Lung microvascular endothelial cell (primary cell): Measurements from ENCODE around the gene RRAGA. TPM values are rescaled to one million over a fixed set of nuclear protein-coding genes. Genes with fewer than 3 reads are reported as not detected.
"Not testable (repeated sequence)": the region's sequence is repeated elsewhere in the genome, so short reads cannot be mapped to it uniquely, and the experiment has no call there.

Source experiments
- DNase-seq, 2 donors: peaks; one replicate each; pipeline versions ENCODE4 v3.0.0 to v3.0.0-alpha.2; 2010; ENCODE audit warnings: low read depth in 2 of 2
- total RNA-seq: library from RNA; depleted of rRNA; stranded (reverse); fragments of >200 nt; gene quantifications from 2 replicates; pipeline ENCODE4 v1.2.1, GENCODE V29; 2014

The RRAGA gene, protein sequence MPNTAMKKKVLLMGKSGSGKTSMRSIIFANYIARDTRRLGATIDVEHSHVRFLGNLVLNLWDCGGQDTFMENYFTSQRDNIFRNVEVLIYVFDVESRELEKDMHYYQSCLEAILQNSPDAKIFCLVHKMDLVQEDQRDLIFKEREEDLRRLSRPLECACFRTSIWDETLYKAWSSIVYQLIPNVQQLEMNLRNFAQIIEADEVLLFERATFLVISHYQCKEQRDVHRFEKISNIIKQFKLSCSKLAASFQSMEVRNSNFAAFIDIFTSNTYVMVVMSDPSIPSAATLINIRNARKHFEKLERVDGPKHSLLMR
- total RNA-seq, result 35.7 and 53.0 TPM in 2 replicates

DNA sequence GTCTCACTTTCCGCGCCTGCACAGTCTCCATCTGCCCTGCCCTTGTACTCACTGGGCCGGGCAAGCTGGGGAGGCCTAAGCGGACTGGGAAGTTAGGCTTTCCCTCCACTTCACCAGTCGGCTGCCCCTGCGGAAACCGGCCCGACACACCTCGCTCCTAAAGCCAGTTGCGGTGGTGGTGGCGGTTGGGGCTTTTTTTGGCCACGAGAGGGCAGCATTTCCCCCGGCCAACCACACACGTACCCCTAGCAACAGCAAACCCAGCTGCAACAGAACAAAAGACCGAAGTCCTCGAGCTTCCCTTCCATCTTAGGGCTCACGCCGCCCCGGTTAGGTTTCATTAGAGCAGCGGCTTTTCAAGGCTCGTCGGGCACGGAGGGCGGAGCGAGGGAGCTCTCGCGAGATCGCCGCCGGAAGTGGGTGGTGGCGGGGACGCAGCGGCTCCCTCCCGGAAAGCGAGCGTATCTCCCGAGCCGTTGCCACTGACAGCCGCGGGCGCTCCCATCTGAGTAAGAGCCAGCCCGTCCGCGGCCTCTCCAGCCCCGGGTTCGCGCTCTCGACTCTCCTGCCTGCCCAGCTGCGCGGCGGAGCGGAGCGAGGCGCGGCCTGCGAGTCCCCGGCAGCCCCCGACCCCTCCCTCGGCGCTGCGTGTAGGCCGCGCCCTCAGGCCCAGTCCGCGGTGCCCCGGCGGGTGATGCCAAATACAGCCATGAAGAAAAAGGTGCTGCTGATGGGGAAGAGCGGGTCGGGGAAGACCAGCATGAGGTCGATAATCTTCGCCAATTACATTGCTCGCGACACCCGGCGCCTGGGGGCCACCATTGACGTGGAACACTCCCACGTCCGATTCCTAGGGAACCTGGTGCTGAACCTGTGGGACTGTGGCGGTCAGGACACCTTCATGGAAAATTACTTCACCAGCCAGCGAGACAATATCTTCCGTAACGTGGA, at the start of gene RRAGA:
RRAGA (plus strand) TSS at position 462 of the 951 bp plus-strand sequence; CDS start at position 695, 233 bp downstream.
- DNase-seq, result peak; percentile 96 to 97

DNA sequence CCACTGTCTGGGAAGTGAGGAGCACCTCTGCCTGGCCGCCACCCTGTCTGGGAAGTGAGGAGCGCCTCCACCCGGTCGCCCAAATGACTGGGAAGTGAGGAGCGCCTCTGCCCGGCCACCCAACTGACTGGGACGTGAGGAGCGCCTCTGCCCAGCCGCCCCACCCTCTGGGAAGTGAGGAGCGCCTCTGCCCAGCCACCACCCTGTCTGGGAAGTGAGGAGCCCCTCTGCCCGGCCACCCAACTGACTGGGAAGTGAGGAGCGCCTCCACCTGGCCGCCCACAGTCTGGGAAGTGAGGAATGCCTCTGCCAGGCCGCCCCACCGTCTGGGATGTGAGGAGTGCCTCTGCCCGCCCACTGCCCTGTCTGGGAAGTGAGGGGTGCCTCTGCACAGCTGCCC, 49.1 kb upstream of the RRAGA start:
- DNase-seq, result no peak

DNA sequence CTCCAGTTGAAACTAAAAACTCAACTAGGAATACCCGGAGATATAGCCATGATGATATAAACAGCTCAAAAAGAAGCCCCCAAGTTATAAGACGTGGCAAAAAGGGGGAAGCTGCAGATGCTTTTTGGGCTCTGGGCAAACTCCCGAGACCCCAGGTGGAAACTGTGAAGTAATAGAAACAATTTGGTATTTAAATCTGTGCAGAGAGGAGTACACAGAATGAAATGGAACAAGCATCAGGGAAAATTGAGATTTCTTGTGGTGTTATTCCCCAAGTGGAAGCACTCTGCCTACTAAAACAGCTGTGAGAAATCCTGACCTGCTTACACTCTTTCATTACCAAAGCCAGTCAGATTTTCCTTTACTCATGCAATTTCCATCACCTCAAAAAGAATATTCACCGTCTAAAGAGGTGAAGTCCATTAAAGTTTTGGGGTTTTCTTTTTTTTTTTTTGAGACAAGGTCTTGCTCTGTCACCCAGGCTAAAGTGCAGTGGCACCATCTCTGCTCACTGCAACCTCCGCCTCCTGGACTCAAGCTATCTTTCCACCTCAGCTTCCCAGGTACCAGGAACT, 39.7 kb upstream of the RRAGA start:
- no peak for DNase-seq

DNA sequence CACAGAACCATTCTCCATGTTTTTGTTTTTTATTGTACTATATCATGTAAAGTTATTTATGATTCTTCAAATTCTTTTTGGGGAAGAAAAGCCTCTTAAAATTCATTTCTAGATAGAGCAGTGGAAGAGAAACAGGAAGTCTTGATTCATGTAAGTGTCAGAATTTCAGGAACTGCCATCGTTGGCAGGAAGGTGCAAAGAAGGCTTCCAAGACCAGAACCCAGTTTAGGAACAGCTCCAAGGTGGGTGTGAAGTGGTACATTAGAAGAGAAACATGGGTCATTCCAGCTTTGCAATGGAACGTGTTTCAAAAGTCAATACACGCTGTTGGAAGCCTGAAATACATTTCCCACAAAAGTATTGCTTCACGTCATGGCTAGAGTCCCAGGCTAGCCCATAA, 31.0 kb upstream of the RRAGA start:
- no peak for DNase-seq

DNA sequence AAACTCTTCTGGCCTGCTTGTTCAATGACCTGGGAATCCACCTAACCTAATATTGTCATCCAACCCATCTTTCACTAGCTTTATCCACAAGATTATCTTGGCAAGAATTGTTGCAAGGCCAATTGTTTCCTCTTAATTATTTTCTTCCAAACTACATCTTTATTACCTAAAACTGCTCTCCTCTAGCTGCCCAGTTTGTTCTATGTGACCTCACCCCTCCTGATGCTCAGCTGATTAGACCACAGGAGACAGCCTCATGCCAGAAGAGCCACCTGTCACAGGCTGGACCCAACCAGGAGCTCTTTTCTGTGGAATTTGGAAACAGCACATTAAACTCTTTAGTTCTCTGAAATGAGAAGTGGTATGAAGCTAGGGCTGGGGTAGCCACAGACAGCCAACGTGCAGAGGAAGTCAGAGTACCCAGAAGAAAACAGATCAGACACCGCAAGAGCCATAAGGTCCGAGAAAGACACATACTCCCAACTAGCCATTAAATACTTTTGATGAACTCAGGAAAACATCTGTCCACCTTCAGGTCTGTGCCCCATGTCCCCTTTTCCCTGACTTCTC, 28.3 kb upstream of the RRAGA start:
- no peak for DNase-seq

DNA sequence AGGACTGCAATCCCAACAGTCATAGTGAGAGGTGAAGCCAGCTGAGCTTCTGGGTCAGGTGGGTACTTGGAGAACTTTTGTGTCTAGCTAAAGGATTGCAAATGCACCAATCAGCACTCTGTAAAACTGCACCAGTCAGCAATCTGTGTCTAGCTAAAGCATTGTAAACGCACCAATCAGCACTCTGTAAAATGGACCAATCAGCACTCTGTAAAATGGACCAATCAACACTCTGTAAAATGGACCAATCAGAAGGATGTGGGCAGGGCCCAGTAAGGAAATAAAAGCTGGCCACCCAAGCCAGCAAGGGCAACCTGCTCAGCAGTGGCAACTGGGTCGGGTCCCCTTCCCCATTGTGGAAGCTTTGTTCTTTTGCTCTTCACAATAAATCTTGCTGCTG, 27.6 kb upstream of the RRAGA start:
- not testable (repeated sequence) for DNase-seq

DNA sequence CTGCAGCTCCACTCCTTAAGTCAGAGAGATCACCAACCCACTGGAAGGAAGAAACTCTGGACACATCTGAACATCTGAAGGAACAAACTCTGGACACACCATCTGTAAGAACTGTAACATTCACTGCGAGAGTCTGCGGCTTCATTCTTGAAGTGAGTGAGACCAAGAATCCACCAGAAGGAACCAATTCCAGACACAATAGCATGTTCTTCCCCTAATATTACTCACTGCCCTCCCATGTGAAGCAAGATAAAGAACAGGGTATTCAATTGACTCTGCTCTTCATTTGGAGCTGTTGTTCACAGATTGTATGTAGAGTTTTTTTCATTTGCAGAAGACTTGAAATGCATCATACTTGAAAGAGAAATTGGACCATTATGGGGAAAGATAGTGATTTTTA, 27.0 kb upstream of the RRAGA start:
- no peak for DNase-seq

DNA sequence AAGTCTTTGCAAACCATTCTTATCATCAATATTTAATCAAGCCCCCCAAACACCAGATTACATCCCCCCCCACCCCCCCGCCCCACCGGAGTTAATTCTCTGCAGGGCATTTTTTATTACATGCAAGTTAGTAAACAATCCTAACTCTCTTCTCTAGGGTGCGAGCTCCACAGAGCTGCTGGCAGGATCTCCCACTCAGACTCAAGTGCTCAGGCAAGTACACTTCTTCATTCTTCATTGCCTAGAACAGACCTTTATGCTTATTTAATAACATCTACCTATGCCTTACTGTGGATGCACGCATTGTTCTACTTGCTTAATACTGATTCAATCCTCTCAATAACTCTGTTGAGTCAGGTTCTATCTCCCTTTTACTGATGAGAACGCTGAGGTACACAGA, 26.1 kb upstream of the RRAGA start:
- DNase-seq, result no peak

DNA sequence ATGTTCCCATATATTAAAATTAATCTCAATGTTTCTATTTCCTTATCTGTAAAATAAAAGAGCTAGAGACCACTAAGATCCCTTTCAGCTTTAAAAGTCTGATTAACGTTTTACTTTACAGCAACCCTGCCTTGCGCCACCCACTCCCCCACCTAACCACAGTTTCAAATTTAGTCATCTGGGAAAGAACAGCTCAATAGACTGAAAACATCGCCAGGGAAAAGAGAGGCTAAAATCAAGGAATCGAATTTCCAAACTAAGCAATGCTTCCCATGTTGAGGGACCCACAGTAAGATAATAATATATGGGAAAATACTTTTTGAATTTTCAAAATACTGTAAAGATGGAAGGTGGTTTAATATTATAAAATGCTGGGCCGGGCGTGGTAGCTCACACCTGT, 22.9 kb upstream of the RRAGA start:
- no peak for DNase-seq

DNA sequence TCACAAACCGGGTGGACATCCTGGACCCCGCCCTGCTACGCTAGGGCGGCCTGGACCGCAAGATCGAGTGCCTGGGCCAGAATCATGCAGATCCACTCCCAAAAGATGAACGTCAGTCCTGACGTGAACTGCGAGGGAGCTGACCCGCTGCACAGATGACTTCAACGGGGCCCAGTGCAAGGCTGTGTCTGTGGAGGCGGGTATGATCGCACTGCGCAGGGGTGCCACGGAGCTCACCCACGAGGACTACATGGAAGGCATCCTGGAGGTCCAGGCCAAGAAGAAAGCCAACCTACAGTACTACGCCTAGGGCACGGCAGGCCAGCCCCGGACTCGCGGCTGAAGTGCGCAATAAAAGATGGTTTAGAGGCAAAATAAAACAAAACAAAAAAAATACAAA, 21.4 kb upstream of the RRAGA start:
- no peak for DNase-seq

DNA sequence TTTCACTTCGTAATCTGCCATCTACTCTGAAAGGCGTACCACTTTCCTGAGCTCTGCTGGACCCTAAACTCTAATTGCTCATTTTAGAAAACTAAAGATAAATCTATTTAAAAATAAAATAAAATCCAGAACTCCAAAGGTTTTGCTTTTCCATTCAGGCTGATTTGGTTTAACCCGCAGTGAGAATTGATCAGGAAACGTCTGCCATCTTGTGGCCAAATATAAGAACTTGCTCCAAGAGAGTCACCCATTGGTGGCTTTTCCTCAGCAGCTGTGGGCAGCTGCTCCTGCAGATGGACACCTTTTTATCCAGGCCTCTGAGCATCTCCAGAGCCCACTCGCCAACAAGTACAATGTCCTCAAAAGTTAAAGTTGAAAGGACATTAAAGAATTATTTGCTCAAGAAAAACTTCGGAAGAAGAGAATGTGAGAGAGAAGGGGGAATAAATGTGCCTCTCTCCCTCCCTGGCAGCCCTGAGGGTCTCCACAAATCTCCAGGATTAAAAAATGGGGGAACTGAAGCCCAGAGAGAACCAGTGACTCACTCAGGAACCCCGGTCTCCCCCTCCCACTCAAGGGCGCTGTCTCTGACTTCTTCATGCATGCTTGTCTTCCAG, 20.3 kb upstream of the RRAGA start:
- peak; percentile 77 to 83 for DNase-seq

DNA sequence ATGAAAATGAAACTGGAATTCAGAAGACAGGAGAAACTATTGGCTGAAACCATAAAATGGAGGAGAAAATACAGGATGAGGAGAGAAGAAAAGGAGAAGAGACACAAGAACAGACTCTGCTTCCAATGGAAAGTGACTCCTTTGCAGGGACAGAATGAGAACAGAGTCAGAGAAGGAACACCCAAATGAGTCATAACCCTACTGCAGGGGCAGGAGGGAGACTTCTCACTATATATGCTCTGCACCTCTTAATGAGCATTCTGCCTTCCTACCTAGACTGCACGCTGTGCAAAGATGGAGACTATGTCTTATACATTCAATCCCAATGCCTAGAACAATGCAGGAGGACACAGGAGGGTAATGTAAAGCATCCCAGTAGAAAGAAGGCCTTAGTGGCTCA, 18.3 kb upstream of the RRAGA start:
- DNase-seq, result no peak

DNA sequence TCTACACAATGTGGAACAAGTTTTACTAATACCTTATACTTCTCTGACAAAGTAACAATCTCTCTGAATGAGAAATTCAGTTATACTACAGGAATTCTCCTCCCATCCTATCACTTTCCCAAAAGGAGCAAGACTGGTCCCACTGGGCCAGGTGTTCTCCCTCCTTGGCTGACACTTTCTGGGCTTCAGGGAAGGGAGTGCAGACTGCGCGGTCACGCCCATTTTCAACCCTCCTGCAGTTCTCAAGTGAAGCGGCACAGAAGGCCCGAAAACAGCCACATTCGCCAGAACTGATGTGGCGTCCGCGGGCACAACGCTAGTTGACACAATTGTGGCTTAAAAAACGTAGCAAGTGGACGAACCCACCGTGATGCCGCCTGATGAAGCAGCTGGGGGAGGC, 16.8 kb upstream of the RRAGA start:
- no peak for DNase-seq

DNA sequence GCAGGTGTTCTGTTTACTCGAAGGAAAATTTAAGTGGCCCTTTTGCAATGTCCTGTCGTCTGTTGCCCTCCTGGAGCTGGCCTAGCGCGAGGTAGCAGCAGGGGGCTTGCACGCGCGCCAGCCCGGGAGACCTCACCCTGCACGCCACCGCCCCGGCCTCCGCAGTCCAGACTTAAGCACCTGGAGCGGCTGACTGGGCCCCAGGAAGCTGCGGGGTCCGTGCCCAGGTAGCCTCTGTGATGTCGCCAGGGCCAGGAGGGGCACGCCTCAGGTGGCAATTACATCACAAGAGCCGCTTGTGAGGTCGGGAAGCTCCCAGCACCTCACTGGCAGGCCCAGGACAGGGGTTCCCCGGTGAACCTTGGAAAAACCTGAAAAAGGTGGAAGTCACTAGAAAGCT, 16.2 kb upstream of the RRAGA start, which contains the start of gene SAXO1:
SAXO1 (minus strand) TSS at position 195 of the 400 bp plus-strand sequence. CDS start 301 bp downstream, outside the sequence.
- no peak for DNase-seq

DNA sequence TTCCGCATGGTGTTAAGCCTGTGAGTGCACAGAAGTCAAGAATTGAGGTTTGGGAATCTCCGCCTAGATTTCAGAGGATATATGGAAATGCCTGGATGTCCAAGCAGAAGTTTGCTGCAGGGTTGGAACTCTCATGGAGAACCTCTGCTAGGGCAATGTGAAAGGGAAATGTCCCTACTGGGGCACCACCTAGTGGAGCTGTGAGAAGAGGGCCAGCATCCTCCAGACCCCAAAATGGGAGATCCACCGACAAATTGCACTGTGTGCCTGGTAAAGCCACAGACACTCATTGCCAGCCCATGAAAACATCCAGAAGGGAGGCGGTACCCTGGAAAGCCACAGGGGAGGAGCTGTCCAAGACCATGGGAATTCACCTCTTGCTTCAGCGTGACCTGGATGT, 12.6 kb upstream of the RRAGA start:
- DNase-seq, result no peak

DNA sequence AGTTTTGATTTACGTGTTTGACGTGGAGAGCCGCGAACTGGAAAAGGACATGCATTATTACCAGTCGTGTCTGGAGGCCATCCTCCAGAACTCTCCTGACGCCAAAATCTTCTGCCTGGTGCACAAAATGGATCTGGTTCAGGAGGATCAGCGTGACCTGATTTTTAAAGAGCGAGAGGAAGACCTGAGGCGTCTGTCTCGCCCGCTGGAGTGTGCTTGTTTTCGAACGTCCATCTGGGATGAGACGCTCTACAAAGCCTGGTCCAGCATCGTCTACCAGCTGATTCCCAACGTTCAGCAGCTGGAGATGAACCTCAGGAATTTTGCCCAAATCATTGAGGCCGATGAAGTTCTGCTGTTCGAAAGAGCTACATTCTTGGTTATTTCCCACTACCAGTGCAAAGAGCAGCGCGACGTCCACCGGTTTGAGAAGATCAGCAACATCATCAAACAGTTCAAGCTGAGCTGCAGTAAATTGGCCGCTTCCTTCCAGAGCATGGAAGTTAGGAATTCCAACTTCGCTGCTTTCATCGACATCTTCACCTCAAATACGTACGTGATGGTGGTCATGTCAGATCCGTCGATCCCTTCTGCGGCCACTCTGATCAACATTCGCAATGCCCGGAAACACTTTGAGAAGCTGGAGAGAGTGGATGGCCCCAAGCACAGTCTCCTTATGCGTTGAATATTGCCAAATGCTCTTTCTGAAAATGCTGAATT, 850 bp downstream of the RRAGA start:
- peak in 1 of 2 donors; percentile 40 for DNase-seq

DNA sequence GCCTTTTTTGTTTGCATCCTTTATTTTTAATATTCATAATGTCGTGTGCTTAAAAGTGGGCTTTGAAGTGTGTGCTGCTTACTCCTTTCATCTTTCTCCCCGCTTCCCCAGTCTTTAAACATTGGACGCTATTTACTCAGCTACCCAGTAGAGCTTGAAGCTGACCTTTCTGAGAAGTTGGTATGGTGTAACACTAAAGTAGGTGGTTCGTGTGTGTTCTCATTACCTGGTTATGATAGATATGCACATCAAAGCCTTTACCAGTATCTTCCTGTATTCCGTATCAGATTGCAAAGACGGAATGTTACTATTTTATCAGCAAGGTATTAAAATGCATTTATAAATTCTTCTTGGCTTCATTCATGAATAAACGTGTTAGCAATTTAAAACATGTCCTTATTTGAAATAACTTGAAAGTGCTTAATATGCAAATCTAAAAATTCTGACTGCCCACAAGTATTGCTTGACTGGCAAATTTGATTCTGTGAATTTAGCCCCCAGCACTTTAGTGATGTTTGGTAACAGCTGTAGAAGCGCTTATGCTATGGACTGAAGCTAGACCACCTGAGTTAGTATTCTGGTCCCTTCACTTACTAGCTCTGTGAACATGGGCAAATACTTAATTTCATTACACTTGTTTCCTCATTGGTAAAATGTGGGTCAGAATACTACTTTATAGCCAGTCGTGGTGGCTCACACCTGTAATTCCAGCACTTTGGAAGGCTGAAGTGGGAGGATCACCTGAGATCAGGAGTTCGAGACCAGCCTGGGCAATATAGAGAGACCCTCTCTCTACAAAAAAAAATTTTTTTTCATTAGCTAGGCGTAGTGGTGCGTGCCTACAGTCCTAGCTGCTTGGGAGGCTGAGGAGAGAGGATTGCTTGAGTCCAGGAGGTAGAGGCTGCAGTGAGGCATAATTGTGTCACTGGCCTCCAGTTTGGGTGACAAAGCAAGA, 1.7 kb downstream of the RRAGA start:
- no peak for DNase-seq

DNA sequence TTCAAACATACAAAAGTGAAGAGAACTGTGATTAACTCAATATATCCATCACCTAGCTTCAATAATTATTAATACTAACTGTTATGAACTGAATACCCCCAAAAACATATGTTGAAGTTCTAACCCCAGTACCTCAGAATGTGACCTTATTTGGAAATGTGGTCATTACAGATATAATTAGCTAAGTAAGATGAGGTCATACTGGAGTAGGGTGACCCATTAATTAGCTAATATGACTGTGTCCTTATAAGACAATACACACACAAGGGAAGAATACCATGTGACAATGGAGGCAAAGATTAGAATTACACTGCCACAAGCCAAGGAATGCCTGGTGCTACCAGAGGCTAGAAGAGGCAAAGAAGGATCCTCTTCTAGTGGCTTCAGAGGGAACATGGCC, 7.8 kb downstream of the RRAGA start:
- DNase-seq, result no peak

DNA sequence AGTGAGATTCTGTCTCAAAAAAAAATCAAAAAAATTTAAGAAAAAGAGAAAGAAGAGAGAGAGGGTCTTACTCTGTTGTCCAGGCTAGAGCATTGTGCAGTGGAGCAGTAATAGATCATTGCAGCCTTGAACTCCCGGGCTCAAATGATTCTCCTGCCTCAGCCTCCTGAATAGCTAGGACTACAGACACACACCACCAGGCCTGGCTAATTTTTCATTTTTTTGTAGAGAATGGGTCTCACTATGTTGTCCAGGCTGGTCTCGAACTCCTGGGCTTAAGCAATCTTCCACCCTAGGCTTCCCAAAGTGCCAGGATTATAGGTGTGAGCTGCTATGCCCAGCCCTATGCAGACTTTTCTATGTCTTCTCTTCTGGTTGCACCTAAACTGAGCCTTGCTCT, 25.0 kb downstream of the RRAGA start:
- DNase-seq, result no peak

DNA sequence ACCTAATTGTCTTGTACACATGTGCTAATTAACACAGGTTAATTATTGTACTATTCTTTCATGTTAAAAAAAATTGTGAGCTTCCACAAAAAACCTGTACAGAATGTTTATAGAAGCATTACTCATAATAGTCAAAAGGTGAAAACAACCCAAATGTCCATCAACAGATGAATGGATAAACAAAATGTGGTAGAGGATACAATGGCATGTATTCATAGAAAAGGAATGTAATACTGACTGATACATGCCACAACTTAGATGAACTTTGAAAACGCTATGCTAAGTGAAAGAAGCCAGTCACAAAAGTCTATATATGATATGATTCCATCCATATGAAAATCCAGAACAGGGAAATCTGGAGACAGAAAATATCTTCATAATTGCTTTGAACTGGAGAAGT, 25.6 kb downstream of the RRAGA start:
- peak; percentile 48 to 63 for DNase-seq
